WTC11 (cell line): ENCODE data around the gene OR2H2. TPM values are rescaled to one million over a fixed set of nuclear protein-coding genes. Genes with fewer than 3 reads are reported as not detected.

Experiments used
- CBFB ChIP-seq: sonication (generic); formaldehyde crosslinking; IDR thresholded peaks from 2 replicates; pipeline ENCODE4 v1.8.1; 2022; ENCODE audit warnings: mild to moderate bottlenecking, low read depth, missing genetic modification reagents
- ELF4 ChIP-seq: sonication (generic); formaldehyde crosslinking; IDR thresholded peaks from 2 replicates; pipeline ENCODE4 v1.8.1; 2022; ENCODE audit warnings: low read depth, mild to moderate bottlenecking, moderate library complexity, missing genetic modification reagents
- FOXJ3 ChIP-seq: sonication (generic); formaldehyde crosslinking; IDR thresholded peaks from 2 replicates; pipeline ENCODE4 v1.9.0; 2021; ENCODE audit warnings: missing genetic modification reagents, mild to moderate bottlenecking, borderline replicate concordance
- GABPB1 ChIP-seq: sonication (generic); formaldehyde crosslinking; IDR thresholded peaks from 2 replicates; pipeline ENCODE4 v1.8.1; 2023; ENCODE audit warnings: mild to moderate bottlenecking, missing genetic modification reagents
- GTF2I ChIP-seq: fragments of 250-450 bp; sonication (Bioruptor Pico); conservative IDR thresholded peaks from 2 replicates; pipeline ENCODE4 v1.4.0; 2021; ENCODE audit warnings: mild to moderate bottlenecking
- JUN ChIP-seq: sonication (generic); formaldehyde crosslinking; IDR thresholded peaks from 2 replicates; pipeline ENCODE4 v1.8.0; 2023; ENCODE audit warnings: mild to moderate bottlenecking, missing genetic modification reagents
- RELA ChIP-seq: sonication (generic); formaldehyde crosslinking; IDR thresholded peaks from 2 replicates; pipeline ENCODE4 v1.8.1; 2022; ENCODE audit warnings: missing genetic modification reagents, mild to moderate bottlenecking, borderline replicate concordance
- SP1 ChIP-seq: sonication (generic); formaldehyde crosslinking; conservative IDR thresholded peaks from 2 replicates; pipeline ENCODE4 v1.8.1; 2022; ENCODE audit warnings: missing genetic modification reagents
- ZNF138 ChIP-seq: sonication (generic); formaldehyde crosslinking; conservative IDR thresholded peaks from 2 replicates; pipeline ENCODE4 v1.8.1; 2022; ENCODE audit warnings: mild to moderate bottlenecking, moderate library complexity, missing genetic modification reagents
- ZNF423 ChIP-seq: fragments of 250-450 bp; sonication (Bioruptor Pico); IDR thresholded peaks from 2 replicates; pipeline ENCODE4 v2.1.2; 2022; ENCODE audit warnings: mild to moderate bottlenecking, moderate library complexity
- total RNA-seq: library from RNA; stranded (reverse); gene quantifications from 3 replicates; pipeline ENCODE4 v1.2.3, GENCODE V29; 2021
- TF ChIP-seq, protein P1 (sequence below): sonication (generic); formaldehyde crosslinking; IDR thresholded peaks from 2 replicates; pipeline ENCODE4 v1.8.1; 2023; ENCODE audit warnings: mild to moderate bottlenecking, missing genetic modification reagents, borderline replicate concordance
- TF ChIP-seq, protein P2 (sequence below): fragments of 250-450 bp; sonication (Bioruptor Pico); conservative IDR thresholded peaks from 2 replicates; pipeline ENCODE4 v1.9.0; 2021; ENCODE audit warnings: mild to moderate bottlenecking
- TF ChIP-seq, protein P3 (sequence below): sonication (generic); formaldehyde crosslinking; IDR thresholded peaks from 2 replicates; pipeline ENCODE4 v1.8.1; 2023; ENCODE audit warnings: mild to moderate bottlenecking, missing genetic modification reagents, moderate library complexity
- TF ChIP-seq, protein P4 (sequence below): sonication (generic); formaldehyde crosslinking; IDR thresholded peaks from 2 replicates; pipeline ENCODE4 v1.8.1; 2023; ENCODE audit warnings: mild to moderate bottlenecking, missing genetic modification reagents
- TF ChIP-seq, protein P5 (sequence below): fragments of 200-600 bp; IDR thresholded peaks from 2 replicates; pipeline ENCODE4 v1.8.0; 2022; ENCODE audit warnings: antibody characterized with exemption
- TF ChIP-seq, protein P6 (sequence below): sonication (generic); formaldehyde crosslinking; IDR thresholded peaks from 2 replicates; pipeline ENCODE4 v1.8.1; 2023; ENCODE audit warnings: mild to moderate bottlenecking, missing genetic modification reagents
- TF ChIP-seq, protein P7 (sequence below): fragments of 250-450 bp; sonication (Bioruptor Pico); IDR thresholded peaks from 2 replicates; pipeline ENCODE4 v1.9.0; 2021; ENCODE audit warnings: mild to moderate bottlenecking
- TF ChIP-seq, protein P8 (sequence below): sonication (generic); formaldehyde crosslinking; conservative IDR thresholded peaks from 2 replicates; pipeline ENCODE4 v1.8.1; 2023; ENCODE audit warnings: mild to moderate bottlenecking, low read depth, missing genetic modification reagents, moderate library complexity

Gene OR2H2
- total RNA-seq, 1 experiment from 2014 or later: not detected

DNA sequence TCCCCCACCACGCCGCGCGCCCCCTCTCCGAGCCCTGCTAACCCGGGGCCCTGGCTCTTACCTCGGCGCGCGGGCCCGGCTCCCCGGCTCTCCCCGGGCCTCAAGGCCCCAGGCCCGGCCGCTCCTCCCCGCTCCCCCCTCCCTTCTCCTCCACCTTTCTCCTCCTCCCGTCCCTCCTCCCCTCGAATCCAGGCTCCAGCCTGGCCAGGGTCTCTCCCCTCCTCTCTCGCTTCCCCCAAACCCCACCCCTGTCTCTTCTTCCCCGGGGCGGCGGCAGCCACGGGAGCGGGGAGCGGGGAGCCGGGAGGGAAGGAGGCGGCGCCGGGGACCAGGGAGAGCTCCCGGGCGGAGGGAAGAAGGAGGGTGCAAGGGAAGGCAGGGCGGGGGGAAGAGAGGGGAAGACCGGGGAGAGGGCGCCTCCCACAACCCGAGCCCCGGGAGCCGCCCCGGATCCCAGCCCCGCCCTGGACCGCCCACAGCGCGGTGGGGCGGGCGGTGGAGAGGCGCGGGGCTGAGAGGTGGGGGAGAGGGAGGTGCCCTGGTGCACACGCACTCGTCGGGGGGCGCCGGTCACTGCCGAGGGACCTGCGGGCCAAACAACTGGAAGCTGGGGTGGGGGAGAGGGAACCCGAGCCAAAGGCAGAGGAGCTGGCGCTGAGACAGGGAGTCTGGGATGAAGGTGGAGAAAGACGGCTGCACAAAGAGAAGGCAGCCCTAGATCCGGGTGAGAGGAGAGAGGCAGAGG lies 48.0 kb downstream of the OR2H2 start, which contains the start of gene GABBR1 (continued):
- TF ChIP-seq, protein P1, sequence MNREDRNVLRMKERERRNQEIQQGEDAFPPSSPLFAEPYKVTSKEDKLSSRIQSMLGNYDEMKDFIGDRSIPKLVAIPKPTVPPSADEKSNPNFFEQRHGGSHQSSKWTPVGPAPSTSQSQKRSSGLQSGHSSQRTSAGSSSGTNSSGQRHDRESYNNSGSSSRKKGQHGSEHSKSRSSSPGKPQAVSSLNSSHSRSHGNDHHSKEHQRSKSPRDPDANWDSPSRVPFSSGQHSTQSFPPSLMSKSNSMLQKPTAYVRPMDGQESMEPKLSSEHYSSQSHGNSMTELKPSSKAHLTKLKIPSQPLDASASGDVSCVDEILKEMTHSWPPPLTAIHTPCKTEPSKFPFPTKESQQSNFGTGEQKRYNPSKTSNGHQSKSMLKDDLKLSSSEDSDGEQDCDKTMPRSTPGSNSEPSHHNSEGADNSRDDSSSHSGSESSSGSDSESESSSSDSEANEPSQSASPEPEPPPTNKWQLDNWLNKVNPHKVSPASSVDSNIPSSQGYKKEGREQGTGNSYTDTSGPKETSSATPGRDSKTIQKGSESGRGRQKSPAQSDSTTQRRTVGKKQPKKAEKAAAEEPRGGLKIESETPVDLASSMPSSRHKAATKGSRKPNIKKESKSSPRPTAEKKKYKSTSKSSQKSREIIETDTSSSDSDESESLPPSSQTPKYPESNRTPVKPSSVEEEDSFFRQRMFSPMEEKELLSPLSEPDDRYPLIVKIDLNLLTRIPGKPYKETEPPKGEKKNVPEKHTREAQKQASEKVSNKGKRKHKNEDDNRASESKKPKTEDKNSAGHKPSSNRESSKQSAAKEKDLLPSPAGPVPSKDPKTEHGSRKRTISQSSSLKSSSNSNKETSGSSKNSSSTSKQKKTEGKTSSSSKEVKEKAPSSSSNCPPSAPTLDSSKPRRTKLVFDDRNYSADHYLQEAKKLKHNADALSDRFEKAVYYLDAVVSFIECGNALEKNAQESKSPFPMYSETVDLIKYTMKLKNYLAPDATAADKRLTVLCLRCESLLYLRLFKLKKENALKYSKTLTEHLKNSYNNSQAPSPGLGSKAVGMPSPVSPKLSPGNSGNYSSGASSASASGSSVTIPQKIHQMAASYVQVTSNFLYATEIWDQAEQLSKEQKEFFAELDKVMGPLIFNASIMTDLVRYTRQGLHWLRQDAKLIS (CRISPR knock-in tag): 0 out of 2 replicates have a peak, but pooled peaks have one; percentile 23
- TF ChIP-seq, protein P2, sequence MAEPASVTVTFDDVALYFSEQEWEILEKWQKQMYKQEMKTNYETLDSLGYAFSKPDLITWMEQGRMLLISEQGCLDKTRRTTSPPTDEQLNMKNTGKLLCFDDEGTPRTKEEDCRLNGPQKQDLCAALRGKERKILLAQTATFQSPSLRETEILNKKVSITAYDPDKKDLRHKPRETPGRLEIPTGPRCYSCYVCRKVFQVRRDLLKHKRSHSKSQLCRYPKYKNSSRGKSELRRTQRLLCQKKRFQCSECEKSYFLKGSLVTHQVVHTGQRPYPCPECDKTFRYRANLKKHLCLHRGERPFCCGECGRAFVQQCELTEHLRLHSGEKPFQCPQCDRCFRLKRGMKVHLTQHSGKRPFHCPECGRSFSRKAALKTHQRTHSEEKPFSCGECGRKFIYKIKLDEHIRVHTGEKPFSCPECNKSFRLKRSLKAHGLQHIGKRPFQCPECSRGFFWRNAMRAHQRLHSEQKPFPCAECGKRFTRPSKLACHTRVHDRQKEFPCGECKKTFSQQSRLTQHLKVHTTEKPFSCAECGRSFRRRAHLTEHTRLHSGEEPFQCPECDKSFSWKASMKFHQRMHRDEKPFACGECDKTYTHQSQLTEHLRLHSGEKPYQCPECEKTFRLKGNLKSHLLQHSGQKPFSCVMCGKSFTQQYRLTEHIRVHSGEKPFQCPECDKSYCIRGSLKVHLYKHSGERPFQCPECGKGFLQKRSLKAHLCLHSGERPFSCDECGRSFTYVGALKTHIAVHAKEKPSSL (CRISPR knock-in tag): no peak
- peak; percentile 87 for TF ChIP-seq SP1
- TF ChIP-seq, protein P3, sequence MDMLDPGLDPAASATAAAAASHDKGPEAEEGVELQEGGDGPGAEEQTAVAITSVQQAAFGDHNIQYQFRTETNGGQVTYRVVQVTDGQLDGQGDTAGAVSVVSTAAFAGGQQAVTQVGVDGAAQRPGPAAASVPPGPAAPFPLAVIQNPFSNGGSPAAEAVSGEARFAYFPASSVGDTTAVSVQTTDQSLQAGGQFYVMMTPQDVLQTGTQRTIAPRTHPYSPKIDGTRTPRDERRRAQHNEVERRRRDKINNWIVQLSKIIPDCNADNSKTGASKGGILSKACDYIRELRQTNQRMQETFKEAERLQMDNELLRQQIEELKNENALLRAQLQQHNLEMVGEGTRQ (CRISPR knock-in tag): 0 out of 2 replicates have a peak, but pooled peaks have one; percentile 10
- TF ChIP-seq, protein P4, sequence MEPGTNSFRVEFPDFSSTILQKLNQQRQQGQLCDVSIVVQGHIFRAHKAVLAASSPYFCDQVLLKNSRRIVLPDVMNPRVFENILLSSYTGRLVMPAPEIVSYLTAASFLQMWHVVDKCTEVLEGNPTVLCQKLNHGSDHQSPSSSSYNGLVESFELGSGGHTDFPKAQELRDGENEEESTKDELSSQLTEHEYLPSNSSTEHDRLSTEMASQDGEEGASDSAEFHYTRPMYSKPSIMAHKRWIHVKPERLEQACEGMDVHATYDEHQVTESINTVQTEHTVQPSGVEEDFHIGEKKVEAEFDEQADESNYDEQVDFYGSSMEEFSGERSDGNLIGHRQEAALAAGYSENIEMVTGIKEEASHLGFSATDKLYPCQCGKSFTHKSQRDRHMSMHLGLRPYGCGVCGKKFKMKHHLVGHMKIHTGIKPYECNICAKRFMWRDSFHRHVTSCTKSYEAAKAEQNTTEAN (CRISPR knock-in tag): no peak
- TF ChIP-seq, protein P5, sequence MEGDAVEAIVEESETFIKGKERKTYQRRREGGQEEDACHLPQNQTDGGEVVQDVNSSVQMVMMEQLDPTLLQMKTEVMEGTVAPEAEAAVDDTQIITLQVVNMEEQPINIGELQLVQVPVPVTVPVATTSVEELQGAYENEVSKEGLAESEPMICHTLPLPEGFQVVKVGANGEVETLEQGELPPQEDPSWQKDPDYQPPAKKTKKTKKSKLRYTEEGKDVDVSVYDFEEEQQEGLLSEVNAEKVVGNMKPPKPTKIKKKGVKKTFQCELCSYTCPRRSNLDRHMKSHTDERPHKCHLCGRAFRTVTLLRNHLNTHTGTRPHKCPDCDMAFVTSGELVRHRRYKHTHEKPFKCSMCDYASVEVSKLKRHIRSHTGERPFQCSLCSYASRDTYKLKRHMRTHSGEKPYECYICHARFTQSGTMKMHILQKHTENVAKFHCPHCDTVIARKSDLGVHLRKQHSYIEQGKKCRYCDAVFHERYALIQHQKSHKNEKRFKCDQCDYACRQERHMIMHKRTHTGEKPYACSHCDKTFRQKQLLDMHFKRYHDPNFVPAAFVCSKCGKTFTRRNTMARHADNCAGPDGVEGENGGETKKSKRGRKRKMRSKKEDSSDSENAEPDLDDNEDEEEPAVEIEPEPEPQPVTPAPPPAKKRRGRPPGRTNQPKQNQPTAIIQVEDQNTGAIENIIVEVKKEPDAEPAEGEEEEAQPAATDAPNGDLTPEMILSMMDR: no peak
- TF ChIP-seq, protein P6, sequence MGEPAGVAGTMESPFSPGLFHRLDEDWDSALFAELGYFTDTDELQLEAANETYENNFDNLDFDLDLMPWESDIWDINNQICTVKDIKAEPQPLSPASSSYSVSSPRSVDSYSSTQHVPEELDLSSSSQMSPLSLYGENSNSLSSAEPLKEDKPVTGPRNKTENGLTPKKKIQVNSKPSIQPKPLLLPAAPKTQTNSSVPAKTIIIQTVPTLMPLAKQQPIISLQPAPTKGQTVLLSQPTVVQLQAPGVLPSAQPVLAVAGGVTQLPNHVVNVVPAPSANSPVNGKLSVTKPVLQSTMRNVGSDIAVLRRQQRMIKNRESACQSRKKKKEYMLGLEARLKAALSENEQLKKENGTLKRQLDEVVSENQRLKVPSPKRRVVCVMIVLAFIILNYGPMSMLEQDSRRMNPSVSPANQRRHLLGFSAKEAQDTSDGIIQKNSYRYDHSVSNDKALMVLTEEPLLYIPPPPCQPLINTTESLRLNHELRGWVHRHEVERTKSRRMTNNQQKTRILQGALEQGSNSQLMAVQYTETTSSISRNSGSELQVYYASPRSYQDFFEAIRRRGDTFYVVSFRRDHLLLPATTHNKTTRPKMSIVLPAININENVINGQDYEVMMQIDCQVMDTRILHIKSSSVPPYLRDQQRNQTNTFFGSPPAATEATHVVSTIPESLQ (CRISPR knock-in tag): no peak
- no peak for TF ChIP-seq FOXJ3
- TF ChIP-seq CBFB (CRISPR knock-in tag): no peak
- peak; percentile 31; the same call in 1 of the 2 replicates for TF ChIP-seq ZNF423 (CRISPR knock-in tag)
- TF ChIP-seq, protein P7, sequence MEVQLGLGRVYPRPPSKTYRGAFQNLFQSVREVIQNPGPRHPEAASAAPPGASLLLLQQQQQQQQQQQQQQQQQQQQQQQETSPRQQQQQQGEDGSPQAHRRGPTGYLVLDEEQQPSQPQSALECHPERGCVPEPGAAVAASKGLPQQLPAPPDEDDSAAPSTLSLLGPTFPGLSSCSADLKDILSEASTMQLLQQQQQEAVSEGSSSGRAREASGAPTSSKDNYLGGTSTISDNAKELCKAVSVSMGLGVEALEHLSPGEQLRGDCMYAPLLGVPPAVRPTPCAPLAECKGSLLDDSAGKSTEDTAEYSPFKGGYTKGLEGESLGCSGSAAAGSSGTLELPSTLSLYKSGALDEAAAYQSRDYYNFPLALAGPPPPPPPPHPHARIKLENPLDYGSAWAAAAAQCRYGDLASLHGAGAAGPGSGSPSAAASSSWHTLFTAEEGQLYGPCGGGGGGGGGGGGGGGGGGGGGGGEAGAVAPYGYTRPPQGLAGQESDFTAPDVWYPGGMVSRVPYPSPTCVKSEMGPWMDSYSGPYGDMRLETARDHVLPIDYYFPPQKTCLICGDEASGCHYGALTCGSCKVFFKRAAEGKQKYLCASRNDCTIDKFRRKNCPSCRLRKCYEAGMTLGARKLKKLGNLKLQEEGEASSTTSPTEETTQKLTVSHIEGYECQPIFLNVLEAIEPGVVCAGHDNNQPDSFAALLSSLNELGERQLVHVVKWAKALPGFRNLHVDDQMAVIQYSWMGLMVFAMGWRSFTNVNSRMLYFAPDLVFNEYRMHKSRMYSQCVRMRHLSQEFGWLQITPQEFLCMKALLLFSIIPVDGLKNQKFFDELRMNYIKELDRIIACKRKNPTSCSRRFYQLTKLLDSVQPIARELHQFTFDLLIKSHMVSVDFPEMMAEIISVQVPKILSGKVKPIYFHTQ (CRISPR knock-in tag): no peak
- no peak for TF ChIP-seq GTF2I (CRISPR knock-in tag)
- TF ChIP-seq, protein P8, sequence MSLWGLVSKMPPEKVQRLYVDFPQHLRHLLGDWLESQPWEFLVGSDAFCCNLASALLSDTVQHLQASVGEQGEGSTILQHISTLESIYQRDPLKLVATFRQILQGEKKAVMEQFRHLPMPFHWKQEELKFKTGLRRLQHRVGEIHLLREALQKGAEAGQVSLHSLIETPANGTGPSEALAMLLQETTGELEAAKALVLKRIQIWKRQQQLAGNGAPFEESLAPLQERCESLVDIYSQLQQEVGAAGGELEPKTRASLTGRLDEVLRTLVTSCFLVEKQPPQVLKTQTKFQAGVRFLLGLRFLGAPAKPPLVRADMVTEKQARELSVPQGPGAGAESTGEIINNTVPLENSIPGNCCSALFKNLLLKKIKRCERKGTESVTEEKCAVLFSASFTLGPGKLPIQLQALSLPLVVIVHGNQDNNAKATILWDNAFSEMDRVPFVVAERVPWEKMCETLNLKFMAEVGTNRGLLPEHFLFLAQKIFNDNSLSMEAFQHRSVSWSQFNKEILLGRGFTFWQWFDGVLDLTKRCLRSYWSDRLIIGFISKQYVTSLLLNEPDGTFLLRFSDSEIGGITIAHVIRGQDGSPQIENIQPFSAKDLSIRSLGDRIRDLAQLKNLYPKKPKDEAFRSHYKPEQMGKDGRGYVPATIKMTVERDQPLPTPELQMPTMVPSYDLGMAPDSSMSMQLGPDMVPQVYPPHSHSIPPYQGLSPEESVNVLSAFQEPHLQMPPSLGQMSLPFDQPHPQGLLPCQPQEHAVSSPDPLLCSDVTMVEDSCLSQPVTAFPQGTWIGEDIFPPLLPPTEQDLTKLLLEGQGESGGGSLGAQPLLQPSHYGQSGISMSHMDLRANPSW: no peak
- no peak for TF ChIP-seq GABPB1 (CRISPR knock-in tag)
- no peak for TF ChIP-seq JUN
- TF ChIP-seq ELF4: no peak
- no peak for TF ChIP-seq ZNF138 (CRISPR knock-in tag)
- TF ChIP-seq RELA (CRISPR knock-in tag): no peak
